Keratinocyte (primary cell): Measurements from ENCODE around the gene TMC1.

ENCODE experiments used
- EZH2 ChIP-seq: IDR thresholded peaks from one replicate; pipeline ENCODE4 v1.6.1; 2012; ENCODE audit warnings: inconsistent platforms, mild to moderate bottlenecking, low read length, moderate library complexity
- TF ChIP-seq, protein P1 (sequence below), 3 experiments: IDR thresholded peaks in 1 of 3; conservative IDR thresholded peaks in 1 of 3; optimal IDR thresholded peaks in 1 of 3; 2 replicates in 2 of 3; 3 replicates in 1 of 3; pipeline versions ENCODE3 to v1.5.1; 2011; ENCODE audit warnings: low read length in 3 of 3, mild to moderate bottlenecking in 3 of 3, moderate library complexity in 2 of 3, control low read depth in 1 of 3, inconsistent platforms in 1 of 3; ENCODE audit not compliant: insufficient read depth in 2 of 3; ENCODE audit errors: extremely low read depth in 1 of 3

DNA sequence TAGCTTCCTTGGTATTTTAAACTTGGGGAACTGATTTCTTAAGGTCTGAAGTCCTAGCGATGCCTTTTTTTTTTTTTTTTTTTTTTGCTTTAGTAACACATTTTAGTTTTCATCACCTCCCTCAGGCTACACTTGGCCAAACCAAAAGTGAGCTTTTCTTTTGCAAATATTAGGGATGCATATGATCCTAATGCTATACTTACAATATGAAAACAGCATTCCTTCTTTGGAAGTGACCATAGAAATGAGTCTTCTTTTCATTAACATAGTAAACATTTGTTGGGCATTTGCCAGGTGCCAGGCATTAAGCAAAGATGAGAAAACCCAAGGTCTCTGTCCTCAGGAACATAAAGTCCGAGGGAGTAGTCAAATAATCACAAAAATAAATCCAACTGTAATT, 241.6 kb downstream of the TMC1 start:
- TF ChIP-seq, protein P1, sequence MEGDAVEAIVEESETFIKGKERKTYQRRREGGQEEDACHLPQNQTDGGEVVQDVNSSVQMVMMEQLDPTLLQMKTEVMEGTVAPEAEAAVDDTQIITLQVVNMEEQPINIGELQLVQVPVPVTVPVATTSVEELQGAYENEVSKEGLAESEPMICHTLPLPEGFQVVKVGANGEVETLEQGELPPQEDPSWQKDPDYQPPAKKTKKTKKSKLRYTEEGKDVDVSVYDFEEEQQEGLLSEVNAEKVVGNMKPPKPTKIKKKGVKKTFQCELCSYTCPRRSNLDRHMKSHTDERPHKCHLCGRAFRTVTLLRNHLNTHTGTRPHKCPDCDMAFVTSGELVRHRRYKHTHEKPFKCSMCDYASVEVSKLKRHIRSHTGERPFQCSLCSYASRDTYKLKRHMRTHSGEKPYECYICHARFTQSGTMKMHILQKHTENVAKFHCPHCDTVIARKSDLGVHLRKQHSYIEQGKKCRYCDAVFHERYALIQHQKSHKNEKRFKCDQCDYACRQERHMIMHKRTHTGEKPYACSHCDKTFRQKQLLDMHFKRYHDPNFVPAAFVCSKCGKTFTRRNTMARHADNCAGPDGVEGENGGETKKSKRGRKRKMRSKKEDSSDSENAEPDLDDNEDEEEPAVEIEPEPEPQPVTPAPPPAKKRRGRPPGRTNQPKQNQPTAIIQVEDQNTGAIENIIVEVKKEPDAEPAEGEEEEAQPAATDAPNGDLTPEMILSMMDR (optimal IDR thresholded peaks at IDR 0.05 in 1 of 3, IDR thresholded peaks at IDR 0.05 in 1 of 3, conservative IDR thresholded peaks at IDR 0.05 in 1 of 3; ENCODE audit: extremely low read depth in 1 of 3, insufficient read depth in 2 of 3, low read length in 3 of 3): no peak
- no peak for TF ChIP-seq EZH2
